Parietal lobe (tissue), 2 donors: Measurements from ENCODE around the gene SEC14L1. TPM values are rescaled to one million over a fixed set of nuclear protein-coding genes. Genes with fewer than 3 reads are reported as not detected.

Experiments used
- small RNA-seq: library from RNA; depleted of rRNA; stranded (forward); fragments of <200 nt; gene quantifications from one replicate; pipeline ENCODE3, GENCODE V24; 2014; ENCODE audit warnings: low replicate concordance
- total RNA-seq: library from RNA; depleted of rRNA; stranded (reverse); fragments of >200 nt; gene quantifications from one replicate; pipeline ENCODE4 v1.2.3, GENCODE V29; 2014

The SEC14L1 gene
- 85.1 TPM for total RNA-seq

GRCh38 chr17:77140878-77141767 is at the start of gene SEC14L1:
TSS of gene SEC14L1 (plus strand) at chr17:77140969. CDS start at chr17:77143597, 2,628 bp downstream.

Small RNA genes lying within 50 kb of the gene (small RNA-seq; reads per million reads assigned to genes)
- not detected for gene RNU4-47P
